Lung microvascular endothelial cell (primary cell): Measurements from ENCODE around the gene PODXL2. TPM values are rescaled to one million over a fixed set of nuclear protein-coding genes. Genes with fewer than 3 reads are reported as not detected.

Source experiments
- DNase-seq, 2 donors: peaks; one replicate each; pipeline versions ENCODE4 v3.0.0 to v3.0.0-alpha.2; 2010; ENCODE audit warnings: low read depth in 2 of 2
- total RNA-seq: library from RNA; depleted of rRNA; stranded (reverse); fragments of >200 nt; gene quantifications from 2 replicates; pipeline ENCODE4 v1.2.1, GENCODE V29; 2014

Gene PODXL2
- total RNA-seq, 1 donor from 2014 or later: 0.60 TPM

- peak in 1 of 2 donors; percentile 31 for DNase-seq
Measured at GRCh38 chr3:127629467-127630403, 750 bp downstream of the PODXL2 start.

- DNase-seq: no peak
Measured at GRCh38 chr3:127630811-127631714, 2.1 kb downstream of the PODXL2 start.

- DNase-seq: peak in 1 of 2 donors; percentile 61
Measured at GRCh38 chr3:127632035-127632820, 3.2 kb downstream of the PODXL2 start.

GRCh38 chr3:127634653-127635052 lies 5.7 kb downstream of the PODXL2 start:
- DNase-seq: no peak

- DNase-seq: no peak
Measured at GRCh38 chr3:127637546-127637945, 8.6 kb downstream of the PODXL2 start.

- DNase-seq: no peak
Measured at GRCh38 chr3:127637971-127638370, 9.0 kb downstream of the PODXL2 start.

- DNase-seq: no peak
Measured at GRCh38 chr3:127639173-127640041, 10.4 kb downstream of the PODXL2 start.

GRCh38 chr3:127640042-127640355 lies 11.0 kb downstream of the PODXL2 start:
- no peak for DNase-seq

GRCh38 chr3:127644641-127645370 lies 15.8 kb downstream of the PODXL2 start:
- no peak for DNase-seq

GRCh38 chr3:127645371-127646015 lies 16.5 kb downstream of the PODXL2 start:
- no peak for DNase-seq

- DNase-seq: no peak
Measured at GRCh38 chr3:127646501-127647046, 17.6 kb downstream of the PODXL2 start.

GRCh38 chr3:127647166-127647844 lies 18.3 kb downstream of the PODXL2 start:
- no peak for DNase-seq

- DNase-seq: no peak
Measured at GRCh38 chr3:127647845-127648204, 18.8 kb downstream of the PODXL2 start.

GRCh38 chr3:127650236-127650635 lies 21.3 kb downstream of the PODXL2 start:
- DNase-seq: no peak

GRCh38 chr3:127651516-127652172 lies 22.7 kb downstream of the PODXL2 start:
- DNase-seq: no peak

- peak; percentile 62 to 76 for DNase-seq
Measured at GRCh38 chr3:127652246-127652995, 23.4 kb downstream of the PODXL2 start.

GRCh38 chr3:127654374-127654773 lies 25.4 kb downstream of the PODXL2 start:
- DNase-seq: no peak
